CD4-positive, alpha-beta T cell treated with Interleukin-21 for 1 hour (primary cell): ENCODE measurements around the gene CCSER1.
"Not testable (repeated sequence)": the region's sequence is repeated elsewhere in the genome, so short reads cannot be mapped to it uniquely, and the experiment has no call there.

Experiments used
- DNase-seq: peaks from one replicate; pipeline ENCODE4 v3.0.0-alpha.2; 2020

Gene CCSER1

GRCh38 chr4:91319556-91320268 lies 1192.5 kb downstream of the CCSER1 start:
- no peak for DNase-seq

- no peak for DNase-seq
These were observed 1195.8 kb downstream of the CCSER1 start for GRCh38 chr4:91322961-91323360.

GRCh38 chr4:91325495-91325894 lies 1198.3 kb downstream of the CCSER1 start:
- DNase-seq = no peak

GRCh38 chr4:91326167-91326566 lies 1199.0 kb downstream of the CCSER1 start:
- not testable (repeated sequence) for DNase-seq

GRCh38 chr4:91330555-91331137 lies 1203.5 kb downstream of the CCSER1 start:
- DNase-seq = no peak

GRCh38 chr4:91340822-91341221 lies 1213.6 kb downstream of the CCSER1 start:
- DNase-seq = no peak

GRCh38 chr4:91345632-91346031 lies 1218.4 kb downstream of the CCSER1 start:
- no peak for DNase-seq

GRCh38 chr4:91356496-91356895 lies 1229.3 kb downstream of the CCSER1 start:
- DNase-seq = not testable (repeated sequence)

GRCh38 chr4:91358016-91358415 lies 1230.8 kb downstream of the CCSER1 start:
- DNase-seq = not testable (repeated sequence)

- DNase-seq = not testable (repeated sequence)
These were observed 1231.4 kb downstream of the CCSER1 start for GRCh38 chr4:91358621-91359020.

GRCh38 chr4:91359041-91360031 lies 1232.1 kb downstream of the CCSER1 start:
- DNase-seq = no peak

- DNase-seq = no peak
These were observed 1234.9 kb downstream of the CCSER1 start for GRCh38 chr4:91362125-91362524.

- DNase-seq = no peak
These were observed 1239.4 kb downstream of the CCSER1 start for GRCh38 chr4:91366554-91366953.

GRCh38 chr4:91369116-91369515 lies 1241.9 kb downstream of the CCSER1 start:
- no peak for DNase-seq

GRCh38 chr4:91373546-91373945 lies 1246.4 kb downstream of the CCSER1 start:
- DNase-seq = no peak

- DNase-seq = not testable (repeated sequence)
These were observed 1278.2 kb downstream of the CCSER1 start for GRCh38 chr4:91405431-91405830.

GRCh38 chr4:91422011-91422410 lies 1294.8 kb downstream of the CCSER1 start:
- no peak for DNase-seq

GRCh38 chr4:91426725-91427124 lies 1299.5 kb downstream of the CCSER1 start:
- DNase-seq = no peak

- no peak for DNase-seq
These were observed 1300.0 kb downstream of the CCSER1 start for GRCh38 chr4:91427171-91427570.

GRCh38 chr4:91434631-91435030 lies 1307.4 kb downstream of the CCSER1 start:
- no peak for DNase-seq

- no peak for DNase-seq
These were observed 1309.4 kb downstream of the CCSER1 start for GRCh38 chr4:91436556-91436955.

GRCh38 chr4:91447168-91447567 lies 1320.0 kb downstream of the CCSER1 start:
- no peak for DNase-seq

GRCh38 chr4:91448668-91449330 lies 1321.6 kb downstream of the CCSER1 start:
- no peak for DNase-seq
